C4-2B (cell line): ENCODE measurements around the gene MACROH2A2.

Source experiments
- ZFX ChIP-seq: fragments of 450-650 bp; IDR thresholded peaks from 2 replicates; pipeline ENCODE4 v1.6.1; 2017
- TF ChIP-seq, protein P1 (sequence below): fragments of 450-650 bp; conservative IDR thresholded peaks from 2 replicates; pipeline ENCODE4 v1.5.1; 2017; ENCODE audit warnings: mild to moderate bottlenecking

DNA sequence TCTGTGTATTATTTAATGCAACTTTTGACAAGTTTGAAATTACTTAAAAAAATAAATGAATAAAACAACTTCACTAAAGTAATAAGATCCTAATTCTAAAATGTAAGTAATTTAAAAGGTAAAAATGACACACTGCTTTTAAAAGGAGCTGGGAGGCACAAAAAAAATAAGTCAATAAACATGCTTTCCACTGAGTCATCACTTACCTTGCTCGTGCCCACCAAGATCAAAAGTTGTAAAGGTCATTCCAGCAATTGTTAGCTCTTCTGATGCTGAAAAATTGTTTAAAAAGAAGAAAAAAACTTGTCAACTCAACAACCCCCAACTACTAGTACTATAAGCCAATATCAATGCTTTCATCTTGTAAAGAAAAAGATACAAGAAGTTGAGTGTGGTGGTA is 108.2 kb downstream of the MACROH2A2 start:
- TF ChIP-seq, protein P1, sequence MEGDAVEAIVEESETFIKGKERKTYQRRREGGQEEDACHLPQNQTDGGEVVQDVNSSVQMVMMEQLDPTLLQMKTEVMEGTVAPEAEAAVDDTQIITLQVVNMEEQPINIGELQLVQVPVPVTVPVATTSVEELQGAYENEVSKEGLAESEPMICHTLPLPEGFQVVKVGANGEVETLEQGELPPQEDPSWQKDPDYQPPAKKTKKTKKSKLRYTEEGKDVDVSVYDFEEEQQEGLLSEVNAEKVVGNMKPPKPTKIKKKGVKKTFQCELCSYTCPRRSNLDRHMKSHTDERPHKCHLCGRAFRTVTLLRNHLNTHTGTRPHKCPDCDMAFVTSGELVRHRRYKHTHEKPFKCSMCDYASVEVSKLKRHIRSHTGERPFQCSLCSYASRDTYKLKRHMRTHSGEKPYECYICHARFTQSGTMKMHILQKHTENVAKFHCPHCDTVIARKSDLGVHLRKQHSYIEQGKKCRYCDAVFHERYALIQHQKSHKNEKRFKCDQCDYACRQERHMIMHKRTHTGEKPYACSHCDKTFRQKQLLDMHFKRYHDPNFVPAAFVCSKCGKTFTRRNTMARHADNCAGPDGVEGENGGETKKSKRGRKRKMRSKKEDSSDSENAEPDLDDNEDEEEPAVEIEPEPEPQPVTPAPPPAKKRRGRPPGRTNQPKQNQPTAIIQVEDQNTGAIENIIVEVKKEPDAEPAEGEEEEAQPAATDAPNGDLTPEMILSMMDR: no peak
- TF ChIP-seq ZFX: no peak
